CD14-positive monocyte (primary cell): Measurements from ENCODE around the gene PPP2R5B. TPM values are rescaled to one million over a fixed set of nuclear protein-coding genes. Genes with fewer than 3 reads are reported as not detected.

Experiments used
- DNase-seq, 3 donors: peaks; one replicate each; pipeline ENCODE4 v3.0.0-alpha.2; 2011 to 2022
- H2AFZ ChIP-seq: 2 replicates; pipeline ENCODE4 v1.6.0; 2012; ENCODE audit warnings: mild to moderate bottlenecking, low read depth, low read length, inconsistent platforms; ENCODE audit not compliant: insufficient read depth, poor library complexity, severe bottlenecking
- H3K27ac ChIP-seq, 2 donors: 1 replicate in 1 of 2; 2 replicates in 1 of 2; pipeline ENCODE4 v1.5.1; 2012 to 2013; ENCODE audit warnings: low read length in 2 of 2, control low read depth in 1 of 2, inconsistent platforms in 1 of 2, low read depth in 1 of 2, mild to moderate bottlenecking in 1 of 2
- H3K27me3 ChIP-seq, 2 donors: one replicate each; pipeline versions ENCODE4 v1.6.0 to v1.6.1; 2011 to 2013; ENCODE audit warnings: low read length in 2 of 2; ENCODE audit not compliant: control insufficient read depth in 2 of 2, insufficient read depth in 2 of 2
- H3K36me3 ChIP-seq, 2 donors: replicated peaks in 1 of 2; 1 replicate in 1 of 2; 2 replicates in 1 of 2; pipeline versions ENCODE4 v1.5.1 to v1.6.1; 2012 to 2013; ENCODE audit warnings: low read length in 2 of 2, control low read depth in 1 of 2, inconsistent platforms in 1 of 2, mild to moderate bottlenecking in 1 of 2; ENCODE audit not compliant: insufficient read depth in 2 of 2, control insufficient read depth in 1 of 2
- H3K4me1 ChIP-seq, 2 donors: 1 replicate in 1 of 2; 2 replicates in 1 of 2; pipeline versions ENCODE4 v1.5.1 to v1.6.1; 2012 to 2013; ENCODE audit warnings: low read length in 2 of 2, control low read depth in 1 of 2, inconsistent platforms in 1 of 2, mild to moderate bottlenecking in 1 of 2, moderate library complexity in 1 of 2; ENCODE audit not compliant: insufficient read depth in 2 of 2, control insufficient read depth in 1 of 2
- H3K4me2 ChIP-seq: replicated peaks from 2 replicates; pipeline ENCODE3; 2012; ENCODE audit warnings: low read length, moderate library complexity, mild to moderate bottlenecking; ENCODE audit not compliant: poor library complexity, severe bottlenecking; ENCODE audit errors: extremely low read depth
- H3K4me3 ChIP-seq, 3 experiments: fragments of 200-600 bp in 1 of 3; sonication (generic) in 1 of 3; replicated peaks in 1 of 3; 1 replicate in 2 of 3; 2 replicates in 1 of 3; pipeline ENCODE4 v1.5.1; 2011 to 2013; ENCODE audit warnings: low read length in 3 of 3, mild to moderate bottlenecking in 3 of 3, control low read depth in 2 of 3, low read depth in 2 of 3, inconsistent platforms in 1 of 3, moderate library complexity in 1 of 3
- H3K79me2 ChIP-seq: 2 replicates; pipeline ENCODE4 v1.6.0; 2012; ENCODE audit warnings: mild to moderate bottlenecking, control low read depth, inconsistent platforms, low read length, moderate library complexity; ENCODE audit not compliant: insufficient read depth
- H3K9ac ChIP-seq: 2 replicates; pipeline ENCODE4 v1.6.0; 2017; ENCODE audit warnings: low read length, mild to moderate bottlenecking; ENCODE audit not compliant: insufficient read depth, poor library complexity, severe bottlenecking
- H3K9me3 ChIP-seq, 2 donors: replicated peaks in 1 of 2; 1 replicate in 1 of 2; 2 replicates in 1 of 2; pipeline versions ENCODE4 v1.5.1 to v1.6.1; 2012 to 2013; ENCODE audit warnings: low read length in 2 of 2, control low read depth in 1 of 2; ENCODE audit not compliant: control insufficient read depth in 1 of 2, insufficient read depth in 1 of 2
- H4K20me1 ChIP-seq: 2 replicates; pipeline ENCODE4 v1.6.0; 2012; ENCODE audit warnings: mild to moderate bottlenecking, low read length, control low read depth, moderate library complexity; ENCODE audit not compliant: insufficient read depth
- H3K27ac Mint-ChIP-seq, 7 donors: one replicate each; pipeline ENCODE4 v1.8.0; 2020; ENCODE audit warnings: mild to moderate bottlenecking in 7 of 7, mixed read lengths in 7 of 7, moderate library complexity in 6 of 7, inconsistent platforms in 2 of 7
- H3K27me3 Mint-ChIP-seq, 3 donors: one replicate each; pipeline ENCODE4 v1.8.0; 2021 to 2022; ENCODE audit warnings: low read depth in 3 of 3, mild to moderate bottlenecking in 3 of 3, mixed read lengths in 3 of 3, moderate library complexity in 3 of 3, inconsistent platforms in 1 of 3
- H3K36me3 Mint-ChIP-seq, 2 donors: one replicate each; pipeline ENCODE4 v1.8.0; 2020; ENCODE audit warnings: mixed read lengths in 2 of 2, inconsistent platforms in 1 of 2, mild to moderate bottlenecking in 1 of 2
- H3K4me1 Mint-ChIP-seq: one replicate; pipeline ENCODE4 v1.8.0; 2020; ENCODE audit warnings: mild to moderate bottlenecking, mixed read lengths
- H3K4me3 Mint-ChIP-seq, 2 donors: one replicate each; pipeline ENCODE4 v1.8.0; 2020; ENCODE audit warnings: mild to moderate bottlenecking in 2 of 2, mixed read lengths in 2 of 2, moderate library complexity in 1 of 2
- H3K9me3 Mint-ChIP-seq, 7 donors: one replicate each; pipeline ENCODE4 v1.8.0; 2020 to 2022; ENCODE audit warnings: mixed read lengths in 7 of 7, mild to moderate bottlenecking in 6 of 7, moderate library complexity in 6 of 7, inconsistent platforms in 2 of 7
- WGBS: methylation state at CpG from one replicate; pipeline ENCODE4 v1.1.5; 2013; ENCODE audit warnings: missing lambda C conversion rate; ENCODE audit not compliant: insufficient coverage; 5-methylcytosine and 5-hydroxymethylcytosine counted together
- intact Hi-C, 2 donors: fragments of 100-400 bp; cut with micrococcal nuclease; formaldehyde crosslinking; loops; one replicate each; pipeline versions ENCODE4 v1.15.0 to v1.15.1; 2023
- polyA minus RNA-seq: library from RNA; depleted of rRNA, polyadenylated mRNA; stranded (reverse); fragments of >200 nt; gene quantifications from 2 replicates; pipeline ENCODE4 v1.2.3, GENCODE V29; 2012
- polyA plus RNA-seq, 3 donors: library from polyadenylated mRNA; depleted of rRNA in 1 of 3; unstranded in 2 of 3; stranded (reverse) in 1 of 3; fragments of 300-500 nt in 2 of 3; fragments of >200 nt in 1 of 3; fragmentation: Illumina TruSeq in 2 of 3; gene quantifications; 1 replicate in 2 of 3; 2 replicates in 1 of 3; pipeline ENCODE4 v1.2.3, GENCODE V29; 2012 to 2021
- total RNA-seq, 12 experiments: library from RNA in 1 of 12; stranded (reverse) in 1 of 12; fragments of 120-200 nt in 1 of 12; gene quantifications; one replicate each; pipeline ENCODE4 v1.2.4 and lab custom pipeline; 2013 to 2026; ENCODE audit warnings: mixed read lengths in 6 of 12, inconsistent platforms in 1 of 12
- TF ChIP-seq, protein P1 (sequence below): fragments of 200-600 bp; IDR thresholded peaks from one replicate; pipeline ENCODE4 v1.8.0; 2022; ENCODE audit warnings: antibody characterized with exemption, mild to moderate bottlenecking

The PPP2R5B gene
- 15.9 TPM for total RNA-seq (2013)
- polyA plus RNA-seq: 10 to 100 TPM in 1 of 3 donors, 1 to 10 TPM in 2; 9.0 to 26.7 (median 9.4) TPM
- 8.2 and 10.9 TPM in 2 replicates for polyA minus RNA-seq
- 3.4 to 17.1 (median 14.3) reads per million in 11 experiments for total RNA-seq (lab: John Stamatoyannopoulos, UW)

DNA sequence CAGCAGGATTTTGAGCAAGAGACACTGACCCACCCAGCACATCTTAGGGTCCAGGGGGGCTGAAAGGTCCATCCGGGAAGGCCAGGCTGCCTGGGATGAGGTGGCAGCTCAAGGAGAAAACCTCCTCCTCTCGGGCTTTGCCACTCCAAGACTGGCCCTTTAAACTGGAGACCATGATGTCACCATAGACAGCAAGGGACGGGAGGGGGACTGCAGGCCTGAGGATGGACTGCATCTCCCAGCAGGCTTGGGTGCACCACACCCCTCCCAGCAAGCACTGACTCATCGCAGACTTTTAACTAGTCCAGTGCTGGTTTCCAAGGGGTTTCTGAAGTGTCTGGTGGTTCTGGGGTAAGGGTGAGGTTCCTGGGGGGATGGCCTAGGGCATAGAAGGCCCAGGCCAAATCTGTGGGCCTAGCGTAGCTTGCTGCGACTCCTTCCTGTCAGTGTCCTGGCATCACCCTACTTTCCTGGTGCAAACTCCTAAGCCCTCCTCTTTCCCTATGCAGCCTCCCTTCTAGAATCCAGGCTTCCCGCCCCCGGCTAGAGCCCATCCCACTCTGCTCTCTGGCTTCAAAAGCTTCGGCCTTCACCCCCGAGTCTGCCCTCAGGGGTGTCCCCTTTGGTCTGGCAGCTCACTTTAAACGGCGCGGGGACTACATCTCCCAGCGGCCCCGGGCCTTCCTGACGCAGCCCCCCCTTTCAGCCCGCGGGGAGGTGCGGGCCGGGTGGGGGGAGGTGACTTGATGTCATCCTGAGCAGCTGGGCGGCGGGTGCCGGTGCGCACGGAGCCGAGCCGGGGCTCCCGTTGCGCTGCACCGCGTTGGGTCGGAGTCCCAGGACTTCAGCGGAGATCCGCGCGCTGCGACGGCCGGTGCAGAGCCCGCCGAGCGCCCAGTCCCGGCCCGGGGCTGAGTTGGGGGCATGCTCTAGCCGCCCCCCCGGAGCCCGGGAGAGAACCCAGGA is at the start of gene PPP2R5B:
PPP2R5B (plus strand) TSS at position 746 of the 966 bp plus-strand sequence. CDS start 1,046 bp downstream, outside the sequence.
- peak within 1 kb of the TSS; percentile 67 to 99 for H3K27ac ChIP-seq
- peaks cover 25 to 27% of the 10 kb centered on the region in 2 donors for H3K36me3 Mint-ChIP-seq
- H3K4me1 Mint-ChIP-seq: peaks cover 16% of the 10 kb centered on the region
- H3K4me2 ChIP-seq: peak within 1 kb of the TSS; percentile 98
- WGBS: 2% methylated on average over 45 of the region's 47 CpGs
- peak within 1 kb of the TSS; percentile 83 for H3K9ac ChIP-seq
- peaks cover 14 to 27% of the 10 kb centered on the region in 2 donors for H3K4me1 ChIP-seq
- TF ChIP-seq, protein P1, sequence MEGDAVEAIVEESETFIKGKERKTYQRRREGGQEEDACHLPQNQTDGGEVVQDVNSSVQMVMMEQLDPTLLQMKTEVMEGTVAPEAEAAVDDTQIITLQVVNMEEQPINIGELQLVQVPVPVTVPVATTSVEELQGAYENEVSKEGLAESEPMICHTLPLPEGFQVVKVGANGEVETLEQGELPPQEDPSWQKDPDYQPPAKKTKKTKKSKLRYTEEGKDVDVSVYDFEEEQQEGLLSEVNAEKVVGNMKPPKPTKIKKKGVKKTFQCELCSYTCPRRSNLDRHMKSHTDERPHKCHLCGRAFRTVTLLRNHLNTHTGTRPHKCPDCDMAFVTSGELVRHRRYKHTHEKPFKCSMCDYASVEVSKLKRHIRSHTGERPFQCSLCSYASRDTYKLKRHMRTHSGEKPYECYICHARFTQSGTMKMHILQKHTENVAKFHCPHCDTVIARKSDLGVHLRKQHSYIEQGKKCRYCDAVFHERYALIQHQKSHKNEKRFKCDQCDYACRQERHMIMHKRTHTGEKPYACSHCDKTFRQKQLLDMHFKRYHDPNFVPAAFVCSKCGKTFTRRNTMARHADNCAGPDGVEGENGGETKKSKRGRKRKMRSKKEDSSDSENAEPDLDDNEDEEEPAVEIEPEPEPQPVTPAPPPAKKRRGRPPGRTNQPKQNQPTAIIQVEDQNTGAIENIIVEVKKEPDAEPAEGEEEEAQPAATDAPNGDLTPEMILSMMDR: no peak
- H3K79me2 ChIP-seq: no peaks in the 10 kb centered on the region
- peaks cover under 1 to 5% (median 3%) of the 10 kb centered on the region in 3 donors for H3K27me3 Mint-ChIP-seq
- intact Hi-C loops: loop anchor here in 1 of 2 donors (1.0 kb wide), 1 partner anchor 89 kb away; no protein-coding TSS in a partner anchor
- DNase-seq: peak; percentile 91 to 94 (median 93)
- peak within 1 kb of the TSS; percentile 90 to 98 for H3K4me3 Mint-ChIP-seq
- no peaks in the 10 kb centered on the region for H3K9me3 Mint-ChIP-seq
- peak within 1 kb of the TSS; percentile 100 for H2AFZ ChIP-seq
- peaks cover 4 to 24% of the 10 kb centered on the region in 2 donors for H3K36me3 ChIP-seq
- H3K4me3 ChIP-seq: peak within 1 kb of the TSS; percentile 60 to 95 (median 63)
- no peaks in the 10 kb centered on the region for H4K20me1 ChIP-seq
- H3K9me3 ChIP-seq: no peaks in the 10 kb centered on the region
- H3K27ac Mint-ChIP-seq: peak within 1 kb of the TSS; percentile 96 to 100 (median 99)
- no peaks in the 10 kb centered on the region for H3K27me3 ChIP-seq
